ENCODE measurements around the gene CPED1. TPM values are rescaled to one million over a fixed set of nuclear protein-coding genes. Genes with fewer than 3 reads are reported as not detected.

CPED1 gene
- total and polyA plus RNA-seq, 2 experiments from 2014 or later, result 0.17 to 0.47 TPM

- Histone ChIP-seq H3K4me2 (no peak overlapping the region), H3K27ac (ENCODE audit: low read depth) (no peak overlapping the region), H4K20me1 (replicated peaks; ENCODE audit: insufficient read depth) (no peaks in the 10 kb centered on the region), H3K79me2 (replicated peaks; ENCODE audit: insufficient read depth) (no peaks in the 10 kb centered on the region), H3F3A (replicated peaks; ENCODE audit: low read depth) (no peaks in the 10 kb centered on the region), H3K9me2 (ENCODE audit: insufficient read depth) (no peaks in the 10 kb centered on the region), H2AFZ (no peak overlapping the region), H3K36me3 (ENCODE audit: insufficient read depth) (no peaks in the 10 kb centered on the region), H3K4me1 (ENCODE audit: insufficient read depth) (no peaks in the 10 kb centered on the region), H3K4me3 (no peak overlapping the region), H3K27me3 (ENCODE audit: insufficient read depth) (no peaks in the 10 kb centered on the region)
- no peaks in the 10 kb centered on the region for H3K9me3 Mint-ChIP-seq
- no peak overlapping the region for H3K27ac Mint-ChIP-seq
- no peak for TF ChIP-seq CTCF (conservative IDR thresholded peaks at IDR 0.05; ENCODE audit: low read depth in 2 of 2)
- no peaks in the 10 kb centered on the region for H3K27me3 Mint-ChIP-seq (ENCODE audit: insufficient read depth, low read depth, poor library complexity)
- ATAC-seq (no peak), DNase-seq (ENCODE audit: low spot score) (no peak)
- no peak overlapping the region for H3K4me3 Mint-ChIP-seq
- H3K36me3 Mint-ChIP-seq (ENCODE audit: low read depth), result no peaks in the 10 kb centered on the region
- peaks cover 4% of the 10 kb centered on the region; the same call in 1 of the 3 replicates for H3K4me1 Mint-ChIP-seq
Measured at GRCh38 chr7:121157341-121157751, 168.8 kb downstream of the CPED1 start.

- TF ChIP-seq EZH2 (IDR thresholded peaks at IDR 0.05; ENCODE audit: low read depth, unreplicated experiment), result no peak
- no peak for TF ChIP-seq JUNB (IDR thresholded peaks at IDR 0.05; ENCODE audit: unreplicated experiment)
- Mint-ChIP-seq H3K9me3 (no peaks in the 10 kb centered on the region), H3K4me3 (no peak overlapping the region), H3K36me3 (ENCODE audit: low read depth) (no peaks in the 10 kb centered on the region), H3K27ac (no peak overlapping the region), H3K27me3 (ENCODE audit: insufficient read depth, low read depth, poor library complexity) (no peaks in the 10 kb centered on the region), H3K4me1 (peaks cover 4% of the 10 kb centered on the region; the same call in 1 of the 3 replicates)
- H4K20me1 ChIP-seq (replicated peaks; ENCODE audit: insufficient read depth), result no peaks in the 10 kb centered on the region
- H3K36me3 ChIP-seq (ENCODE audit: insufficient read depth), result no peaks in the 10 kb centered on the region
- H3K27ac ChIP-seq (ENCODE audit: low read depth), result no peak overlapping the region
- no peak for ATAC-seq
- no peaks in the 10 kb centered on the region for H3K4me1 ChIP-seq (ENCODE audit: insufficient read depth)
- no peak overlapping the region for H2AFZ ChIP-seq
- H3K4me2 ChIP-seq, result no peak overlapping the region
- no peak overlapping the region for H3K4me3 ChIP-seq
- no peaks in the 10 kb centered on the region for H3K9me2 ChIP-seq (ENCODE audit: insufficient read depth)
- no peaks in the 10 kb centered on the region for H3F3A ChIP-seq (replicated peaks; ENCODE audit: low read depth)
- H3K79me2 ChIP-seq (replicated peaks; ENCODE audit: insufficient read depth), result no peaks in the 10 kb centered on the region
- DNase-seq (ENCODE audit: low spot score), result no peak
- no peaks in the 10 kb centered on the region for H3K27me3 ChIP-seq (ENCODE audit: insufficient read depth)
Measured at GRCh38 chr7:121157885-121158590, 169.5 kb downstream of the CPED1 start.

- no peaks in the 10 kb centered on the region for H3K4me1 ChIP-seq (ENCODE audit: insufficient read depth)
- Mint-ChIP-seq H3K9me3 (no peaks in the 10 kb centered on the region), H3K4me3 (no peak overlapping the region), H3K36me3 (ENCODE audit: low read depth) (no peaks in the 10 kb centered on the region), H3K27ac (no peak overlapping the region), H3K27me3 (ENCODE audit: insufficient read depth, low read depth, poor library complexity) (no peaks in the 10 kb centered on the region), H3K4me1 (peaks cover 4% of the 10 kb centered on the region; the same call in 1 of the 3 replicates)
- no peaks in the 10 kb centered on the region for H3K9me2 ChIP-seq (ENCODE audit: insufficient read depth)
- no peak overlapping the region for H2AFZ ChIP-seq
- DNase-seq (ENCODE audit: low spot score), result no peak
- no peak overlapping the region for H3K4me3 ChIP-seq
- no peaks in the 10 kb centered on the region for H3K36me3 ChIP-seq (ENCODE audit: insufficient read depth)
- no peaks in the 10 kb centered on the region for H3K27me3 ChIP-seq (ENCODE audit: insufficient read depth)
- ATAC-seq, result no peak
- H4K20me1 ChIP-seq (replicated peaks; ENCODE audit: insufficient read depth), result no peaks in the 10 kb centered on the region
- no peaks in the 10 kb centered on the region for H3F3A ChIP-seq (replicated peaks; ENCODE audit: low read depth)
- no peak overlapping the region for H3K4me2 ChIP-seq
- no peak overlapping the region for H3K27ac ChIP-seq (ENCODE audit: low read depth)
- H3K79me2 ChIP-seq (replicated peaks; ENCODE audit: insufficient read depth), result no peaks in the 10 kb centered on the region
- TF ChIP-seq CREB1 (CRISPR knock-in tag; IDR thresholded peaks at IDR 0.05; ENCODE audit: low read depth) (no peak), NANOG (IDR thresholded peaks at IDR 0.05; ENCODE audit: borderline replicate concordance) (no peak), EZH2phosphoT487 (IDR thresholded peaks at IDR 0.05; ENCODE audit: unreplicated experiment) (no peak), POLR2AphosphoS5 (IDR thresholded peaks at IDR 0.05; ENCODE audit: low read depth) (no peak), ZNF114 (CRISPR knock-in tag; IDR thresholded peaks at IDR 0.05) (no peak), ZNF462 (CRISPR knock-in tag; IDR thresholded peaks at IDR 0.05) (no peak)
Measured at GRCh38 chr7:121158665-121159064, 170.2 kb downstream of the CPED1 start.

Measured in GM23338 (cell line).